HG03060 (cell line): ENCODE results near the gene FN1.

Experiments
- ATAC-seq: cut with Tn5 transposase; IDR thresholded peaks from one replicate; pipeline ENCODE4 v1.9.1; 2021; ENCODE audit warnings: low read depth, moderate number of reproducible peaks; ENCODE audit not compliant: unreplicated experiment

The FN1 gene

DNA sequence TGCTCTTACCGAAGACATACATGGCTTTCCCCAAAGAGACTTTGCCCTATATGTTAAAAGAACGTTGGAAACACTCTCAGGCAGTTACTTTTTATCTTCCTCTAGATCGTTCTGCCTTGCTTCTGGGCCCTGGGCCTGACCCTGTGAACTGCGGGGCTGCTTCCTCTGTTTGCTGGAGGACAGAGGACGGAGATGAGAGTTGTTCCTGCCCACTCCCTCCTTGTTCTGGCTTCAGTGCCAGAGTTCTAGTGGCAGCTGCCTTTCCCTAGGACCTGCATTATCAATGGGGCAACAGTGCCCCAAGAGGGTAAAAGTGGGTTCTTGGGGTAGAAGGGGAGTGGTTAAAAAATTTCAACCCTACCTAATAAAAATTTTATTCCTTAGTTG lies 6.5 kb upstream of the FN1 start:
- ATAC-seq, result no peak

DNA sequence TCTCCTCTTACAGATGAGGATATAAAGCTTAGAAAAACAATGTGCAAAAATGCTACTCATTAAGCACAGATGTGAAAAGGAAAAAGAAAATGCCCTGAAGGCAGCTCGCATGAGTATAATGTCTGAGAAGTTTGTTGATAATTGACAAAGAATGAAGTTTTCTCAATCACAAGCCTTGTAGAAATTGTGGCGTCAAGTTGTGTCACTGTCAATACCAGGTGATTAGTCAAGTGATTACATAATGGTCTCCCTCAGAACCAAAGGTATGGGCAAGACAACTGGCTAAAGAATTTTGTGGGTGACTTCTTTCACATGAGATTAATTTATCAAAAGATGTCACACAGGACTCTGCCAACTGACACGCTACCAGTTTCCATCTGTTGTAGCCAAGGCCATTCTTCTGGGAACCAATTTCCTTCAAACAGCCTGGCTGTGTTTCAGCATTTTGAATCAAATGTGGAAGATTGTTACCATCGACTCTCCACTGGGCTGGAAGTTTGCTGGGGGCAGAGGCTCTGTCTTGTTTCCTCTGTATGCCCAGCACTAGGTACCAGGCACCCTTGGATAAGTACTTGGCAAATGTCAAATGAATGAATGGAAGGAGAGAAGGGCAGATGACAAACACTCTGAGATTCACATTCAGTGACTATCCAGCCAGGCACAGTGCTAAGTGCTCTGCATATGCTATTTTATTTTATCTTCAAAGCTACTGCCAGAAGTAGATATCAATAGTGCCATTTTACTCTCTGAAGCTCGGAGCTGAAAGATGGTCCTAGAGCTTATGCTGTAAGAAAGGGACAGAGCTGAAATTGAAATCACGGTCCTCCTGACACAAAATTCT lies 5.9 kb upstream of the FN1 start:
- no peak for ATAC-seq

DNA sequence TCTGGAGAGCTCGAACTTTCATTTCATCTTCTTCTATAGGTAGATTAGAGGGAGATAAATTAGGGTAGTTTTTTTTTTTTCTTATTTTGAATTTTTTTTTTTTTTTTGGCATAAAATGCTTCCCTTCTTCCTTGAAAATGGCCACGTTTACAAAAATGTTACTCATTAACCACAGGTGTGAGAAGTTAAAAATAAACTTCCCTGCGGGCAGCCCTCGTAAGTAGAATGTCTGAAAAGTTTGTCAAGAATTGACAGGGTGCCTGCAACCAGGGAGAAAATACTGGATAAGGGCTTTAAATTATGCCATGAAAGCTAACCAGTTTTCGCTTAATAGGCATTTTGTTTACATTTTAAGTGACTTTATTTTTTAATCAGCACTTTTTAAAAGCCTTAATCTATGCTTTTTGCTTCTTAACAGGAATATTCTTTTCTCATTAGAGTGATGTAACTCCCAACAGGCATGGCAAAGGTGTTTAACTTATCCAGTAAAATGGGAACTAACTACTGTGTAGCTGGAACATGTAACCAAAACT lies 4.2 kb upstream of the FN1 start:
- ATAC-seq, result no peak

DNA sequence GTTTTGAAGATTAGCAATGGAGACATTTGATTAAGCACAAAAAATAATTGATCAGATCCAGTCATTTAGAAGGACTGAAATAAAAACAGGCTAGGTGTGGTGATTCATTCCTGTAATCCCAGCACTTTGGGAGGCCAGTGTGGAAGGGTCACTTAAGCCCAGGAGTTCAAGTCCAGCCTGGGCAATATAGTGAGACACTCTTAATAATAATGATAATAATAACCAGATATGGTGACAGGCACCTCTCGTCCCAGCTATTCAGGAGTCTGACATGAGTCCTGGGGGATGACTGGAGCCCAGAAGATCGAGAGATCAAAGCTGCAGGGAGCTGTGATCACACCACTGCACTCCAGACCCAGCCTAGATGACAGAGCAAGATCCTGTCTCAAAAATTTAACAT lies 3.5 kb upstream of the FN1 start:
- ATAC-seq, result no peak

DNA sequence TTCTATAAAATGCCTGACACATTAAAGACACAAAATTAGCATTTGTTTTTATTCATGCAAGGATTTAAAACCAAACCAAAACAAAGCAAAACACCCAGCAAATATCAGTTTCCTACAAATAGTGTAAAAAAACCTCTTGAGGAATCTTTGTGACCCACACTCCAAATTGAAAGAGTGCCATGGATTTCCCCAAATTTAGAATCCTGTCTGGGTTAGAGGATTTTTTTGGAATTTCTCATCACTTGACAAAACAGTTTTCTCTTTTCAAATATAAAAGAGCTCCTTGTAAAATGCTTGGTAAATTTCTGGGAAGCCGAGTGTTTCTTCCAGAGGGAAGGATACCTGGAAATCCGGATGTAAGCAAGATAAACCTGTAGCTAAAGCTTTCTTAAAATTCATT lies 1.7 kb upstream of the FN1 start:
- ATAC-seq, result no peak

DNA sequence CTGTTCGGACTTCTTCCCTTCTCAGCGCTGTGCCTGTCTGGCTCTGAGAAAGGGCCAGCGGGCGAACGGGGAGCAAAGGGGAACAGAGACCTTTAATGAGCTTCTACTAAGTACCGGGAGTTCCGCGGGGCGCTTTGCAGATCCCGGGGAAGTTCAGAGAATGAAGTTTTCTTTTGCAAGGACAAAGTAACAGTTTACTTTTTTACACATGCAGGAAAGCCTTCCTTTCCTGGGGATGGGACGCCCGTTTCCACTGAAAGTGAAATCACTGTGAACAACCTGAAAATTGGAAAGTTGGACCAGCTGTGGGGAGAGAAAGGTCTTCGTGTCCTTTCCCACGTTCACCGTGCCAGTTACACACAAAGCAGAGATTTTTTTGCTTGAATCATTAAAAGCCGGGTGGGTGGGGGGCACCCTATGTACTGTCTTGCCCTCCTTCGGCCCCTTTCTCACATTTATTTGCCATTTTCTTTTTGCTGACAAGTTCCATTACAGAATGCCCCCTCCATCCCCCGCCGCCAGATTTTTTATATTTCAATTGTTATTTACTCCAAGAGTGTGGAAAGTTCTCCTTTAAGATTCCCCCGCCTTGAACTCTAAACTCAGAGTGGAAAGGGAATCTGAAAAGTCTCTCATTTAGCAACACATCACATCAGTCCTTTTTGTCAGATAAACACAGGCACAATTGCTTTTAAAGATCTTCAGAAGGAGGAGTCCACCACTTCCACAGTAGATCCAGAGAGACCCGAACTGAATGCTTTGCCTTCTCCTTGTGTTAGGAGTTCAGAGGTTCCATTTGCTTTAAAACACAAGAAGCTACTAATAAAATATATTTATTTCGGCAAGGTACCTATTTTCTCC lies 1.1 kb upstream of the FN1 start:
- ATAC-seq, result no peak

DNA sequence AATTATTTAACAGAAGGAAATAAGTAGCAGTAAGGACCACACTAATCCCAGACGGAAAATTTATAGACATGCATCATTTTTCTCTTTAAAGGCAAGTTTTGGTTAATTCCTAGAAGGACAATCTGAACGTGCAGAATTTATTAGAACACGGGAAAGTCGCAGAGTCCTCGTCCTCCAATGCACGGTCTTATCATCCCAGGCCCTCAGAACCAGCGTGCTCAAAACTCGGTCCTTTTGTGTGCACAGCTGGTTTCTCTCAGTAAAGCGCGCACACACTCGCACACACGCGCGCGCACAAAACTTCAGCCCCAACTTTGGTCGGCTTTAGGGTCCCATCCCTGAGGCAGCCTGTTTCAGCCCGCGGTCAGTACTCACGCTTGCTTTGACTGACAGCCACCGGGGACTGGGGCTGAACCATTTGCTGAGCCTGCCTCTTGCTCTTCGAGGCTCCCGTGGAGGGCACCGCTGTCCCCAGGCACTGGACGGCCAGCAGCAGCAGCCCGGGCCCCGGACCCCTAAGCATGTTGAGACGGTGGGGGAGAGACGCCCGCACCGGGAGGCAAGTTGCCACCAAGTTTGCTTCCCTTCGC lies 493 bp downstream of the FN1 start:
- ATAC-seq, result no peak

DNA sequence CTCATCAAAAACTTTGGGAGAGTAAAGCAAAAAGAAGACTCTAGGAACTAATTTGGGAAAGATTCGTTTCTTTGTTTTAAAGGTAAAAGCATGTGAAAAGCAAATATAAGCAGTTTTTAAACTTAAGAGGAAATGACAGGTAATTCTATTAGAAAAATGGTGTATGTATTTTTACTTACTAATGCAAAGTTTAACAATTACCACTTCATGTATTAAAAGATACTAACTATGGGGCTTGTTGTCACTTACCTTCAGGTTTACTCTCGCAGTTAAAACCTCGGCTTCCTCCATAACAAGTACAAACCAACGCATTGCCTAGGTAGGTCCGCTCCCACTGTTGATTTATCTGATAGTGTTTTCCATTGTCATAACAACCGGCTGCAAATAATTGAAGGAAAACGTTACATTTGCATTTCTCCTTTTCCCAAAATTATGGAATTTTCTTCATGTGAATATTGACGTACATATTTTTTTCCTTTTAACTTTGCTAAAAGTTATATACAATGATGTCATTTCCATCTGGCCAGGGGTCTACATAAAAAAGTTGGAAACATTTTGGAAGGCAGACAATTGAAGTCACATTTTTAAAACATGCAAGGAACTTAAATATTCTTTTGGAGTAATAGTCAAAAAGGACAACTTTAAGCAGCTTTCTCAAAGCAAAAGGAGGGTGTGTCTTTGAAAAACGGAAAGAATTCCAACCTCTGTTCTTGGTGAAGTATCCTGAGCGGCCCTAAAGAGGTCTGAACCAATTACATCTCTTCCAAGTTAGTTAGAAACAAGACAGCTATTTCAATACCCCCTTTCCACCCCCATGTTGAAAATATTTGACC lies 1.2 kb downstream of the FN1 start:
- no peak for ATAC-seq

DNA sequence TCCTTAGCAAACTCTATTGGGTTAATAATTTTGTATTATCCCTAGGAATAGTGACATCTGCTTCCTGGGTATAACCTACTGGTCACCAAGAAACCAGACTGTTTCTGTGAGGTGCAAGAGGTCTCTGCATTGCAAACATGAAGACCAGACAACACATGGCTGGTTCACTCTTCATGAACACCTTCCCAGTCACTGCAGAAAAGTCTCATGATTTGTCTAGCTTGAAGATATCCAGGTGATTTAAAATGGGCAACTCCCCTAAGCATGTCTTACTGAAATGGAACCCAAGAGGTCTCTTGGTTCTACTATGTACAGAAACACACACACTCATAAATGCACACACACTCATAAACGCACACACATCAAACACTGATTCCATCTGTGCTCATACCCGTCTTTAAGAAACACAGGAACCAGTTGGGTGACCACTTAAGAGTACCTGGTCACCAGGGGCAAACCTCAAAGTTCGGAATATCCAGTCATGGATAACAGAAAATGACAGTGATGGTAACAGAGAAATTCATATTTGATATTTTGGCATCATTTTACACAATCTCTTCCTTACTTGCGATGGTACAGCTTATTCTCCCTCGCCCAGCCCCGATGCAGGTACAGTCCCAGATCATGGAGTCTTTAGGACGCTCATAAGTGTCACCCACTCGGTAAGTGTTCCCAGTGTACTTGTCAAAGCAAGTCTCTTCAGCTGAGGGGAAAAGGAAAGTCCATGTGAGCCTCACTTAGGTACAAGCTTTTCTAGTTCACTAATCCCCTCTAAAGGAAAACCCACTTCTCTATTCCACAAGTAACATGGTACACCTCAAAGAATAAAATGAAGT lies 2.9 kb downstream of the FN1 start:
- ATAC-seq, result no peak

DNA sequence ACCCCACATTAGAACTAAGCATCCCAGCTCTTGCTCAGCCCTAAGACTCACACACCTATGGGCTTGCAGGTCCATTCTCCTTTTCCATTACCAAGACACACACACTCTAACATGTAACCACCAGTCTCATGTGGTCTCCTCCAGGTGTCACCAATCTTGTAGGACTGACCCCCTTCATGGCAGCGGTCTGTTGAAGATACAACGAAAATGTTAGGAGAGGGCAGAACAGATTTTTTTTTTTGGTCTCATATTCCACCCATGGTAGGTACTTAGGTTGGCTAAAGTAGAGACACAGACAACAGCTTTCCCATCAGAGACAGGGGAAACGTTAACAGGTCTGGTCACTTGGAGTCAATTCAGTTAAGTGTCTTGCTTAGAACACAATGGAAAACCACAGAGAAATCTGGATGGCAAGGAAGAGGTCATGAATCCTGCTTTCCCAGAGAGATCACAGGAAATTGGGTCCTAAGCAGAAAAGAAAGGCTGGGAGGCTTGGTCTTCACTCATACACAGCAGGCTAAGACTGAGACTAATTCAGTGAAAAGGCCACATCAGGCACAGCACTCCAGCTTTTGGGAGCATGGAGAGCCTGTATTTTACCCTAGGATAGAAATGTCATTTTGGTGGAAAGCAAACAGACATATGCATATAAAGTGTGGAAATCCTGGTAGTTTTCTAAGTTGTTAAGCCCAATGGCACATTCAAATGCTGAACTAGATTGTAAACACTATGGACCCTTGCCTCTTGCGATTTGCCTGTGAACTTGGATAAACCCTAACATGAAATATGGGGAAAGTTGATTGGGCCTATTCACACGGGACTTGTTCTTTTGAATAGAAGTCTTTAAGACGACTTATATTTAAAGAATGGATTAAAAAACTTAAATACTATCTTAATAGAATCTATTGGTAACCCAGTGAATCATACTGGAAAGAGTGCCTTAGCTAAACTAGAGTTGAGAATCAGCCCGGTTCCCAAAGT lies 3.8 kb downstream of the FN1 start:
- no peak for ATAC-seq

DNA sequence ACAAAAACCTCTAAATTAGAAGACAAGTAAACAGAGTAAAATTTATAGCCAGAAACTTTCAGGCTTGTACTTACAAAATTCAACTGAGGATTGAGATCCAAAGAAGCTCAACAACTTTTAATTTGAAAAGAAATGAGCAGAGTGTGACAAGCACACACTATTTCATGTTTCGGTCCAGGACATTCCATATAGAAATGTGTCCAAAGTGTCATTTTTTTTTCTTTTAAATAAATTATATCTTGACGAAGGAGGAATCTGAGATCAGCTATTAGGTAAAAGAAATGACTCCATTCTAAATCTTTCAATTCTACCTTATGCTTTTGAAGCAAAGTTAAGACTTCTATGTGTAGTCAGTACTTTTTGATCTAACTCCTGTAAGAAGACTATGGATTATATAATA lies 4.6 kb downstream of the FN1 start:
- no peak for ATAC-seq

DNA sequence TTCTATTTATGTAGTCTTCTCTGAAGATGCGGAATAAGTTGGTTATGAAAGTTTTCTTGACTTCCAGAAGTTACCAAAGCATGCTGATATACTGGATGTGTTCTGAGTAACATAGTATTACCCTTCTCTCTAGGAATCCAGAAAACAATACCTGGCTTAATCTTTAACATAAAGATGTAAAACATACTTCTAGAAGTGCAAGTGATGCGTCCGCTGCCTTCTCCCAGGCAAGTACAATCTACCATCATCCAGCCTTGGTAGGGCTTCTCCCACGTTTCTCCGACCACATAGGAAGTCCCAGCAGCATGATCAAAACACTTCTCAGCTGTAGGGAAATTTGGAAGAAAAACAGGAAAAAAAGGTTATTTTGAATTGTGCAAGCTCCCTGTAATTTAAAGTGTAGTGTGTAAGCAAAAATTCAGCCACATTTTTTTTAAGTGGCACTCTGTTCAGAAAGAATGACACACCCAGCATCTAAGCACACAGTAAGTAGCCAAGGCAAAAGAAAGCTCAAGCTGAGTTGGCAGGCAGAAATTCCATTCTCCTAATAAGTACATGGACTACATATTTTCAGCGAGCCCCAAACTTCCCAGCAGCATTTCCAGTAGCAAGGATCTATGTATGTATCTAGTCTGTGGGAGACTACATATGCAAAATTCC lies 5.2 kb downstream of the FN1 start:
- no peak for ATAC-seq

DNA sequence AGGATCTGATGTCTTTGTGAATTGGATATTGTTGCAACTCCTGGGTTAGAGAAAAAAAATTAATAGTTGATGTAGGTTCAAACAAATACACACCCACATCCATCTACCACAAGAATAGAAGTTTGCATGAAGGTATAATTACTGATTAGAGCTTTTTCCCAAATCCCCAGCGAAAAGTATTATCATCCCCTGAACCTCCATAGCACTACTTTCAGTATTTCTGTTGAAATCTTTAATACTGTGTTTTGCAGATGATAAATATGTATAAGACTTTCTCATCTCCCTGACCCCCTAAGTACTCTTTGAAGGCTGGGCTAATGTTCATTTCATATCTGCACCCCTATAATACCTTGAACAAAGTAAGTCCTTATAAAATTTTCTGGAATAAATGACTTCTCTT lies 6.4 kb downstream of the FN1 start:
- ATAC-seq, result no peak

DNA sequence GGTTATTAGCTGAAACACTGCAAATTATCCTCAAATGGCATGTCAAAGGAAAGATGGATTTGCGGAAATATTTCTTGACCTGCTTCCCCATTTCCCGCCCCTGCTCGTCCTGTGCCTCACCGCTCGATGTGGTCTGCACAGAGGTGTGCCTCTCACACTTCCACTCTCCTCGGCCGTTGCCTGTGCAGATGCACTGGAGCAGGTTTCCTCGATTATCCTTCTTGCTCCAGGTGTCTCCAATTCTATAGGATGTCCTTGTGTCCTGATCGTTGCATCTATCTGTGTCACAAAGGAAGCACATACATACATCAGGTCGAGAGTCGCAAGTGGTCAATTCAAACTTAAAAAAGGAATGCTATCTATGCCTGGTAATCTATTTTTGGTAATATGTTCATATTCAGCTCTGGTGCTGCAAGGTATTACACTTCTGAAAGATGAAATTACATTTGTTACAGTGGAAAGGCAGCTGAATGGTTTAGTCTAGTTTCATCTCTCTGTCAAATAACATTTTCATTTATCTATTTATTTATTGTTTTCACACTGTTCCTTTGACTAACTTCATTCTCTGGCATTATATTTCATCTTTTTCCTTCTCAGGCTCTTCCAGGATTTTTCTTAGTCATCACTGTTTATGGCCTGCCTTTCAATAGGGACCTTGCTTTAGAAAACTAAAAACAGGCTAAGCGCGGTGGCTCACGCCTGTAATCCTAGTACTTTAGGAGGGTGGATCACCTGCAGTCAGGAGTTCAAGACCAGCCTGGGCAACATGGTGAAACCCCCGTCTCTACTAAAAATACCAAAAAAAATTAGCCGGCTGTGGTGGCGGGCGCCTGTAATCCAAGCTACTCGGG lies 7.6 kb downstream of the FN1 start:
- ATAC-seq, result no peak

DNA sequence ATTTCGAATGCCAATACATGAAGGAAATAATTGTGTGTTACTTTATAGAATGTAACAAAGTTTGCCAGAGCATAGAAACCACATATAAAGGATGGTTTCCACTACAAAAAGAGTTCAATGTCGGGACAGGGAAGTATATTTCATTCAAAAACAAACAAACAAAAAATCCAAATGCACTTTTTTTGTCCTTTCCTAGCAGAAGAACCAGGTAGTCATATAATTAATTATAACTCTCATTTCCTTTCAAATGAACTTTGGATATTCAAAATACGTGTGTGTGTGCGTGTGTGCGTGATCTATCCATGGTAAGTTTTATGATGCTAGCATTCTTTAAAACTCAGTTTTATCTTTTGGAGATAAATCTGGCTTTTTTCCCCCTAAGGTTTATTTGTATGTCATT lies 8.3 kb downstream of the FN1 start:
- ATAC-seq, result no peak

DNA sequence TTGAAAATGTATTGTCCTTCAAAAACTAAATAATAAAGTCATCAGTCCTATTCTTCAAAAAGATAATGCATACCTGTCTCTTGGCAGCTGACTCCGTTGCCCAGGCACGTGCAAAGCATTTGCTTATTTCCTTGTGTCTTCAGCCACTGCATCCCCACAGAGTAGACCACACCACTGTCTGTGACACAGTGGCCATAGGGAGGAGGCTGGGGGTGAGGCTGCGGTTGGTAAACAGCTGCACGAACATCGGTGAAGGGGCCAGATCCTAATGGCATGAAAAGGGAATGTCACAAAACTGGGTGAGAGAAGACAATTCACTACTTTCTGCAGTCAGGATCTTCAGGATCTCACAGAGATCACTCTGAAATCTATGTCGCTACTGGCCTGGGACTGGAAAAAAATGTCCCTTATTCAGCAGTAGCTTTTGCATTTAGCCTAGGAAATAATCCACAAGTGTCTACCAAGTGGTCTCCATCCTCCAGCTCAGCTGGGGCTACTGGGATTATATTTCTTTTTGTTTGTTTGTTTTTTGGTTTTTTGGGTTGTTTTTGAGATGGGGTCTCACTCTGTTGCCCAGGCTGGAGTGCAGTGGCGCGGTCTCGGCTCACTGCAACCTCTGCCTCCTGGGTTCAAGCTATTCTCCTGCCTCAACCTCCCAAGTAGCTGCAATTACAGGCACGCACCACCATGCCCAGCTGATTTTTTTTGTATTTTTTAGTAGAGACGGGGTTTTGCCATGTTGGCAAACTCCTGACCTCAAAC lies 10.7 kb downstream of the FN1 start:
- ATAC-seq, result no peak
